ENCODE results near the gene NFX1.
A peak's percentile ranks its signal among the peaks of the same experiment; 100 is the strongest.
"Not testable (repeated sequence)": the region's sequence is repeated elsewhere in the genome, so short reads cannot be mapped to it uniquely, and the experiment has no call there.

NFX1 gene

DNA sequence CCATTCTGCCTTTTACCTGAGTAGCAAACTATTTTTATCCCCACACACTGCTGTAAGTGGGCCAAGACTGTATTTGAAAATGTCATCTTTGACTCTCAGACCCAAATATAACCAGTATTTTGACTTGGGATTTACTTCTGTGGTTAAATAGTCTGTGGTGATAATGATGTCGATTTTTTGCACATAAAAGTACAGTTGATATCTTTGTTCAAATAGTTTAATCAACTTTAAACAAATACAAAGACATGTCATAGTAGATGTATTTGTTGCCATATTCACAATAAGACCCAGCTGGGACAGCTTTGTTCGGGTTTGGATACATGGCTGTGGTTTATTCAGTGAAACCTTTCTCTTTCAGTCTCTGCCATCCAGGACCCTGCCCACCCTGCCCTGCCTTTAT lies 20.4 kb downstream of the NFX1 start:
- ATAC-seq: no peak
- DNase-seq: no peak

- ATAC-seq (peak; percentile 81), DNase-seq (no peak)
These were observed 21.6 kb downstream of the NFX1 start for GRCh38 chr9:33311953-33312352.

- DNase-seq (no peak), ATAC-seq (no peak)
These were observed 25.1 kb downstream of the NFX1 start for GRCh38 chr9:33315371-33315770.

GRCh38 chr9:33317136-33317535 lies 26.8 kb downstream of the NFX1 start:
- not testable (repeated sequence) for DNase-seq, ATAC-seq

DNA sequence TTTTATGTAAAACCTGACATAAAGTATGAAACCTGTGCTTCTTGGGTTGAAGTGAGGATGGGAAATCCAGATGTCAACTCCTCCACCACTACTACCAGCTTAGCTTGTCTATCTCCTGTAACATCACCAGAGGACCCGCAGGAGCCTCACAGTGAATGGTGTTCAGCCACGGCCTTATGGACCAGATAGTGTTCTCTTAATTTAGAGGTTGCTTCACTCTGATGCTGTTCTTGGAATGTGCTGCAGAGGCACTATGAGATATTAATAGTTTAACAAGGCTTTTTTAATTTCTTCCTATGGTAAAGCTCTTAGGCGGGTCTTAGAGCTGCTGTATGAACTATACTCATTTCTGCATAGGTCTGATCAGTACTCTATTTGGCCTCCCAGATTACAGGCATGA lies 27.9 kb downstream of the NFX1 start:
- DNase-seq (no peak), ATAC-seq (no peak)

GRCh38 chr9:33318781-33319180 lies 28.5 kb downstream of the NFX1 start:
- DNase-seq (no peak), ATAC-seq (no peak)

- no peak for DNase-seq
- peak; percentile 38 for ATAC-seq
These were observed 29.9 kb downstream of the NFX1 start for GRCh38 chr9:33320230-33320567.

GRCh38 chr9:33320568-33321261 lies 30.4 kb downstream of the NFX1 start:
- DNase-seq (no peak), ATAC-seq (peak; percentile 76)

DNA sequence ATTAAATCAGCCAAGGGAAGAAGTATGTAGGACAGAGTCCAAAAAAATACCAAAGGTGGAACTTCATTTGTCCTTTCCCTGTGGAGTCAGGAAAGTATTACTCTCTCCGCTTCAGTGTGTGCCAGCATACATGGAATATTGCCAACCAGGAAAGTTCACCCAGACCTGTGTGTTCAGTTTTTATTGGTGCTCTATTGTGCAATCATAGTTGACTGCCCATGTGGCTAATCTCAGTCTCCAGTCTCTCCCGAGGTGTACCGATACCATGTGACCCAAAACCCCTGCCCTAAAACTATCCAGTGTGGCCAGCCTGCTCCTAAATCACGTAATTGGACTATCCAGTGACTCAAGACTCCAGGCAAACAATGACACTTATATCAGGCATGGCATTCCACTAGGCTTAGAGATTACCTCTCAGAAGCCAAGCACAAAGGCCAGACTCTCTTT lies 38.8 kb downstream of the NFX1 start:
- no peak for ATAC-seq
- DNase-seq: no peak

GRCh38 chr9:33329979-33330378 lies 39.7 kb downstream of the NFX1 start:
- DNase-seq: no peak
- ATAC-seq: no peak

DNA sequence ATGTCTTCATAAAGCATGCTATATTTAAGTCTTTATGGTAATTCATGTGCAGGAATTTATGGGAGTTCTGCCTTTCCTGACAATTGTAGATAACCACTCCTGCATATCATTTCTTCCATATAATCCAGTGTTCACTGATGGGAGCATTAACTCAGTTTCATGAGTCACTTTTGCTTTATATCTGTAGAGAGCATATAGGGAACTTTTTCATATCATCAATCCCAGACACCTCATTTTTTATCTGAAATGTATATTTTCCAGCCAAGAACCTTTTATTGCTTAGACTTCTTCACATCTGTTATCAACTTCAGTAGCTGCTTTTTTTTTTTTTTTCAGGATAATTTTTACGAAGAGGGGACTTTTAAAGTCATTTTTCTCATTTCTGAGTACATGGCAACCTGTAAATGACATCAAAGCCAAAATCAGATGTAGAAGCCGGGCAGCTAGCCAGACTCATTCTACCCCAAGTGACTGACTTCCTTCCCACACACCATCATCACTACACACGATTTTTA lies 41.1 kb downstream of the NFX1 start:
- DNase-seq (no peak), ATAC-seq (no peak)

- ATAC-seq (no peak), DNase-seq (no peak)
These were observed 41.7 kb downstream of the NFX1 start for GRCh38 chr9:33332011-33332410.

DNA sequence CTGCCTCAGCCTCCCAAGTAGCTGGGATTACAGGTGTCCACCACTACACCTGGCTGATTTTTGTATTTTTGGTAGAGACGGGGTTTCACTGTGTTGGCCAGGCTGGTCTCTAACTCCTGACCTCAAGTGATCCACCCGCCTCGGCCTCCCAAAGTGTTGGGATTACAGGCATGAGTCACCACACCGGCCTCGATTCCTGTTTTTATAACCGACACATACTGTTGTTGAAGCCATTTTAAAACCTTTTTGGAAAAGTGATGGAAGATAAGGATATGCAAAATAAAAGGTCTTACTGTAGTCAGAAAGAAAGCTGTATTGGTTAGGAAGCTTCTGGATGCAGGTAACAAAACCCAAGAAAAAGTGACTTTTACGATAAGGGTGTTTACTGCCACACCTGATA lies 42.6 kb downstream of the NFX1 start:
- ATAC-seq, DNase-seq: not testable (repeated sequence)

DNA sequence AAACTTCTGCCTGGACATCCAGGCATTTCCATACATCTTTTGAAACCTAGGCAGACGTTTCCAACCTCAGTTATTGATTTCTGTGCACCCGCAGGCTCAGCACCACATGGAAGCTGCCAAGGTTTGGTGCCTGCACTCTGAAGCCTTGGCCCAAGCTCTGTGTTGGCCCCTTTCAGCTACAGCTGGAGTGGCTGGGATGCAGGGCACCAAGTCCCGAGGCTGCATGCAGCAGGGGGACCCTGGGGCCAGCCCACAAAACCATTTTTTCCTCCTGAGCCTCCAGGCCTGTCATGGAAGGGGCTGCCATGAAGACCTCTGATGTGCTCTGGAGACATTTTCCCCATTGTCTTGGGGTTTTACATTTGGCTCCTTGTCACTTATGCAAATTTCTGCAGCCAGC lies 49.9 kb downstream of the NFX1 start:
- ATAC-seq (no peak), DNase-seq (peak; percentile 14)

DNA sequence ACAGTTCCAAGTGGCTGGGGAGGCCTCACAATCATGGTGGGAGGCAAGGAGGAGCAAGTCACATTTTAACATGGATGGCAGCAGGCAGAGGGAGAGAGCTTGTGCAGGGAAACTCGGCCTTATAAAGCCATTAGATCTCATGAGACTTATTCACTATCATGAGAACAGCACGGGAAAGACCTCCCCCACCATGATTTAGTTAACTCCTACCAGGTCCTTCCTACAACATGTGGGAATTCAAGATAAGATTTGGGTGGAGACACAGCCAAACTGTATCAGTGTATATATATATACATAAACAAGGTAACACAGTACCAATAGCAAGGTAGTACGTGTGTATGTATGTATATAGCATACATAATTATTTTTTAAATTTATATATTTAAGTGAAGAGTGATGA lies 50.9 kb downstream of the NFX1 start:
- DNase-seq: no peak
- no peak for ATAC-seq

GRCh38 chr9:33344145-33344544 lies 53.8 kb downstream of the NFX1 start:
- no peak for ATAC-seq
- DNase-seq: no peak

- ATAC-seq (no peak), DNase-seq (no peak)
These were observed 56.2 kb downstream of the NFX1 start for GRCh38 chr9:33346564-33346963.

DNA sequence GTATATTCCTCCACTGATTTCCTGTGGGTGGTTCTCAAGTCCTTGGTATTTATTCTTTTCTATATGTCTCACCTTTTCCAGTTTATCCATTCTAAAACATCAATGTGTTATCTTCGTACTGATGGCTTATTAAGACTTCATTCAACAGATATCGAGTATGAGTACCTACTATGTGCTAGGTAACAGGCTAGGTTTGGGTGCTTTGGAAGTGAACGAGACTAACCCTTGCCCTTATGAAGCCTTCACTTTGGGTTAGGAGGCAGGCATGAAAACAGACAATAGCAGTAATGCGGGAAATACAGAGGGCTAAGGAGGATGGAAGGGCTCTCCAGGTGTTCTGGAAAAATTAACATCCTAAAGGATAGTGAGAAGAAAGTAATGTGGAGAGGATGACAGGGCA lies 58.7 kb downstream of the NFX1 start:
- DNase-seq (no peak), ATAC-seq (no peak)

GRCh38 chr9:33349743-33350142 lies 59.4 kb downstream of the NFX1 start:
- ATAC-seq (no peak), DNase-seq (no peak)

DNA sequence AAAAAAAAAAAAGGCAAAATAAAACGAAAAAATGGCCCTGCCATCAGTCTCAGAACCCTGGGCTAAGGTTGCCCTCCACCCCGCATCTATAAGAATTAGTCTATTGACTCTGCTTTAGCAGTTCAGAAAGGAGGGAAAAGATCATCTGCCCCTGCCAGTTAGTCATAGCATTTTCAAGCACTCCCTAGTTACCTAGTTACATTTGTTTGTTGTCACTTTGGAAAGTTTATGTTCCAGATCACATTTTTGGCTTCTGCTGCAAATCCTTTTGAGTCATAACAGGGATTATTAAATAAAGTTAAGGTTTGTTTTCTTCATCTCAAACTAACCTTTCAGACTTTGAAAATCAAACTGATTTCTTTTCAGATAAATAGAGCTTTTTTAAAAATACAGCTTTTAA lies 60.0 kb downstream of the NFX1 start:
- ATAC-seq (no peak), DNase-seq (no peak)

GRCh38 chr9:33351547-33351946 lies 61.2 kb downstream of the NFX1 start:
- DNase-seq: no peak
- ATAC-seq: peak; percentile 69

DNA sequence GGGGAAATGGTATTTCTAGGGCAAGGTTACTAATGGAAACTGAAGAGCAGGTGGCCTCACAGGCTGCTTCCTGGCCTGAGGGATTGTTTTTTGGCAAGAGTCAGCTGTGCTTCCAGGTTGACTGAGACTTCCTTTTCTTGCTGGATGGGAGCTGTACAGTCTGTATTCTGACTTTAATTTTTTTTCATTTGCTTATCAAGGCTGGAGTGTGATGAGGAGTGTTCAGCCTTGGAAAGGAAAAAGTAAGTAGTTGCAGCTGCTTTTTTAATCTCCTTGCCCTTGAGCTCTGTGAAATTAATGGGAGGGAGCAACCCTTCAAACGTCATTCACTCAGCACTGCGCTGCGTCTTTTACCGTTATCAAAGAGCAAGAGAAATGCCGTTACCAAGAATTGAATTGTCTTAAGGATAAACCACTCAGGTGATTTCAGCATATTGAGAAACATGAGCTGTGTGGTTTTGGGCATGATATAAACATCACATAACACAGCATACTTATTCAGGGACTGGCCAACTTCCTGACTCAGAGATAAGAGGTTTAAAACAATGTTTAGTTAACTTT lies 64.4 kb downstream of the NFX1 start:
- DNase-seq (no peak), ATAC-seq (no peak)

- ATAC-seq (no peak), DNase-seq (no peak)
These were observed 65.6 kb downstream of the NFX1 start for GRCh38 chr9:33355933-33356332.

DNA sequence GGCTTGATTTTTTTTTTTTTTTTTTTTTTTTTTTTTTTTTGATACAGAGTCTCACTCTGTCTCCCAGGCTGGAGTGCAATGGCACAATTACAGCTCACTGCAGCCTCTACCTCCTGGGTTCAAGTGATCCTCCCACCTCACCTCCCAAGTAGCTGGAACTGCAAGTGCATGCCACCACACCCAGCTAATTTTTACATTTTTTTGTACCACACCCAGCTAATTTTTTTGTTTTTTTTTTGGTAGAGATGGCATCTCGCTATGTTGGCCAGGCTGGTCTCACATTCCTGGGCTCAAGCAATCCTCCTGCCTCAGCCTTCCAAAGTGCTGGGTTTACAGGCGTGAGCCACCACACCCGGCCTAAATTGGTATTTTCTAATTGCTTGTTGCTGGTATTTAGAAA lies 68.3 kb downstream of the NFX1 start:
- DNase-seq, ATAC-seq: not testable (repeated sequence)
